Activated CD8-positive, alpha-beta memory T cell treated with anti-CD3 and anti-CD28 coated beads for 36 hours (primary cell): ENCODE results near the gene CCDC167. TPM values are rescaled to one million over a fixed set of nuclear protein-coding genes. Genes with fewer than 3 reads are reported as not detected.

Experiments used
- CTCF ChIA-PET: fragments of 350-600 bp; sonication (Branson Sonifier 250); formaldehyde crosslinking; loops from one replicate; lab custom pipeline; 2021; ENCODE audit warnings: antibody characterized with exemption; lab: Charles Lee
- POLR2A ChIA-PET: fragments of 350-600 bp; sonication (Branson Sonifier 250); formaldehyde crosslinking; loops from one replicate; lab custom pipeline; 2021; ENCODE audit warnings: antibody characterized with exemption; lab: Charles Lee
- total RNA-seq, 2 experiments: library from RNA; stranded (reverse); gene quantifications; one replicate each; pipeline ENCODE4 v1.2.3, GENCODE V29; 2021

Gene CCDC167
- total RNA-seq, 2 experiments from 2014 or later: 76.6 to 81.6 TPM

- ChIA-PET CTCF (interaction anchor here (0.9 to 1.6 kb wide), 9 partner anchors 10 to 204 kb away, joined by 3 to 9 read pairs (median 3); no protein-coding TSS in a partner anchor), POLR2A (interaction anchor here (0.6 to 0.9 kb wide), 2 partner anchors 10 to 26 kb away, joined by 3 read pairs; no protein-coding TSS in a partner anchor)
Measured at GRCh38 chr6:37487591-37488380, 11.9 kb downstream of the CCDC167 start.

- ChIA-PET CTCF (interaction anchor here (1.5 kb wide), 1 partner anchor 9 kb away, joined by 3 read pairs; no protein-coding TSS in a partner anchor), POLR2A (no interaction called here)
Measured at GRCh38 chr6:37486121-37486839, 13.4 kb downstream of the CCDC167 start.

- ChIA-PET POLR2A (no interaction called here), CTCF (interaction anchor here (0.6 to 1.5 kb wide), 6 partner anchors 51 to 134 kb away, joined by 3 to 12 read pairs (median 4); no protein-coding TSS in a partner anchor)
Measured at GRCh38 chr6:37485291-37485702, 14.4 kb downstream of the CCDC167 start.

- ChIA-PET CTCF (interaction anchor here (0.6 to 1.5 kb wide), 7 partner anchors 51 to 207 kb away, joined by 3 to 12 read pairs (median 4); no protein-coding TSS in a partner anchor), POLR2A (no interaction called here)
Measured at GRCh38 chr6:37484786-37485170, 14.9 kb downstream of the CCDC167 start.

- ChIA-PET POLR2A (no interaction called here), CTCF (interaction anchor here (0.6 to 1.5 kb wide), 9 partner anchors 41 to 208 kb away, joined by 3 to 12 read pairs (median 4); no protein-coding TSS in a partner anchor)
Measured at GRCh38 chr6:37483917-37484785, 15.5 kb downstream of the CCDC167 start.

GRCh38 chr6:37483252-37483901 is 16.3 kb downstream of the CCDC167 start:
- ChIA-PET POLR2A (no interaction called here), CTCF (interaction anchor here (0.6 to 1.0 kb wide), 2 partner anchors 42 to 82 kb away, joined by 3 to 6 read pairs; no protein-coding TSS in a partner anchor)

GRCh38 chr6:37482606-37483251 is 17.0 kb downstream of the CCDC167 start:
- CTCF ChIA-PET: interaction anchor here (1.0 to 1.7 kb wide), 2 partner anchors 71 to 83 kb away, joined by 5 to 6 read pairs; no protein-coding TSS in a partner anchor
- POLR2A ChIA-PET: no interaction called here

- CTCF ChIA-PET: interaction anchor here (0.6 to 3.1 kb wide), 4 partner anchors 9 to 156 kb away, joined by 3 to 18 read pairs (median 8); no protein-coding TSS in a partner anchor
- POLR2A ChIA-PET: no interaction called here
Measured at GRCh38 chr6:37481711-37482605, 17.7 kb downstream of the CCDC167 start.

GRCh38 chr6:37480951-37481534 is 18.6 kb downstream of the CCDC167 start:
- CTCF ChIA-PET: interaction anchor here (0.6 to 3.1 kb wide), 5 partner anchors 44 to 314 kb away, joined by 3 to 18 read pairs (median 6); no protein-coding TSS in a partner anchor
- POLR2A ChIA-PET: interaction anchor here (0.6 kb wide), 1 partner anchor 18 kb away, joined by 7 read pairs; no protein-coding TSS in a partner anchor

GRCh38 chr6:37480118-37480736 is 19.5 kb downstream of the CCDC167 start:
- CTCF ChIA-PET: interaction anchor here (0.6 to 3.1 kb wide), 4 partner anchors 43 to 314 kb away, joined by 3 to 18 read pairs (median 8); no protein-coding TSS in a partner anchor
- POLR2A ChIA-PET: interaction anchor here (0.6 kb wide), 1 partner anchor 17 kb away, joined by 7 read pairs; no protein-coding TSS in a partner anchor

GRCh38 chr6:37479266-37479854 is 20.3 kb downstream of the CCDC167 start:
- ChIA-PET POLR2A (no interaction called here), CTCF (interaction anchor here (3.1 kb wide), 1 partner anchor 86 kb away, joined by 18 read pairs; no protein-coding TSS in a partner anchor)

GRCh38 chr6:37478827-37479226 is 20.9 kb downstream of the CCDC167 start:
- ChIA-PET CTCF (interaction anchor here (3.1 kb wide), 1 partner anchor 87 kb away, joined by 18 read pairs; no protein-coding TSS in a partner anchor), POLR2A (no interaction called here)

- ChIA-PET CTCF (interaction anchor here (1.0 kb wide), 1 partner anchor 9 kb away, joined by 3 read pairs; no protein-coding TSS in a partner anchor), POLR2A (interaction anchor here (0.6 kb wide), 2 partner anchors 10 to 147 kb away, joined by 3 read pairs; no protein-coding TSS in a partner anchor)
Measured at GRCh38 chr6:37477656-37478435, 21.8 kb downstream of the CCDC167 start.

- CTCF ChIA-PET: interaction anchor here (1.0 kb wide), 1 partner anchor 10 kb away, joined by 3 read pairs; no protein-coding TSS in a partner anchor
- POLR2A ChIA-PET: interaction anchor here (0.6 kb wide), 1 partner anchor 148 kb away, joined by 3 read pairs; no protein-coding TSS in a partner anchor
Measured at GRCh38 chr6:37477191-37477590, 22.5 kb downstream of the CCDC167 start.
